PC-9 (cell line): Measurements from ENCODE around the gene MRLN. TPM values are rescaled to one million over a fixed set of nuclear protein-coding genes. Genes with fewer than 3 reads are reported as not detected.
"Not testable (repeated sequence)": the region's sequence is repeated elsewhere in the genome, so short reads cannot be mapped to it uniquely, and the experiment has no call there.

Source experiments
- BruUV-seq: library from RNA; stranded (reverse); fragments of 400-500 nt; replicated peaks from 2 replicates; lab custom pipeline; 2021; lab: Mats Ljungman, UMichigan
- CTCF ChIA-PET: fragments of 300-600 bp; sonication (Branson Sonifier 250); formaldehyde crosslinking; loops from one replicate; lab custom pipeline; 2022; ENCODE audit warnings: antibody characterized with exemption; lab: Charles Lee
- POLR2A ChIA-PET: fragments of 300-600 bp; sonication (Branson Sonifier 250); formaldehyde crosslinking; loops from one replicate; lab custom pipeline; 2022; ENCODE audit warnings: antibody characterized with exemption; ENCODE audit not compliant: unreplicated experiment; lab: Charles Lee
- DNase-seq, 2 experiments: peaks; one replicate each; pipeline versions ENCODE4 v3.0.0 to v3.0.0-alpha.2; 2015 to 2022; ENCODE audit warnings: mixed read lengths in 1 of 2
- H2AFZ ChIP-seq: fragments of 200-600 bp; sonication (generic); 2 replicates; pipeline ENCODE4 v1.8.1; 2017; ENCODE audit warnings: antibody characterized with exemption
- H3F3A ChIP-seq: fragments of 200-600 bp; sonication (generic); 2 replicates; pipeline ENCODE4 v1.8.1; 2017; ENCODE audit warnings: antibody characterized with exemption, mild to moderate bottlenecking, low read depth; ENCODE audit not compliant: insufficient read depth
- H3K27ac ChIP-seq: fragments of 200-600 bp; sonication (generic); 2 replicates; pipeline ENCODE4 v1.6.1; 2016; ENCODE audit warnings: mixed run types
- H3K27me3 ChIP-seq: fragments of 200-600 bp; sonication (generic); 2 replicates; pipeline ENCODE4 v1.6.1; 2016; ENCODE audit warnings: low read depth, mixed run types; ENCODE audit not compliant: insufficient read depth
- H3K36me3 ChIP-seq: fragments of 200-600 bp; sonication (generic); 2 replicates; pipeline ENCODE4 v1.6.1; 2016; ENCODE audit warnings: low read depth, mixed run types
- H3K4me1 ChIP-seq: fragments of 200-600 bp; sonication (generic); replicated peaks from 2 replicates; pipeline ENCODE4 v1.6.1; 2016; ENCODE audit warnings: mixed run types; ENCODE audit not compliant: insufficient read depth
- H3K4me2 ChIP-seq: fragments of 200-600 bp; sonication (generic); 2 replicates; pipeline ENCODE4 v1.6.1; 2017; ENCODE audit warnings: mixed run types
- H3K4me3 ChIP-seq: fragments of 200-600 bp; sonication (generic); 2 replicates; pipeline ENCODE4 v1.6.1; 2016; ENCODE audit warnings: mixed run types
- H3K79me2 ChIP-seq: fragments of 200-600 bp; sonication (generic); 2 replicates; pipeline ENCODE4 v1.6.1; 2017; ENCODE audit warnings: low read depth, mixed run types
- H3K9me2 ChIP-seq: fragments of 200-600 bp; sonication (generic); 2 replicates; pipeline ENCODE4 v1.8.1; 2017; ENCODE audit warnings: mild to moderate bottlenecking; ENCODE audit not compliant: insufficient read depth
- H3K9me3 ChIP-seq: fragments of 200-600 bp; sonication (generic); 2 replicates; pipeline ENCODE4 v1.8.1; 2016; ENCODE audit warnings: low read depth; ENCODE audit not compliant: insufficient read depth
- H4K20me1 ChIP-seq: fragments of 200-600 bp; sonication (generic); 2 replicates; pipeline ENCODE4 v1.8.1; 2017; ENCODE audit not compliant: insufficient read depth
- CTCF ChIP-seq: fragments of 200-600 bp; sonication (generic); conservative IDR thresholded peaks from 2 replicates; pipeline ENCODE4 v1.6.1; 2017; ENCODE audit warnings: mixed run types, antibody characterized with exemption, mild to moderate bottlenecking, moderate library complexity
- EZH2 ChIP-seq: fragments of 200-600 bp; sonication (generic); IDR thresholded peaks from 2 replicates; pipeline ENCODE4 v1.8.0; 2017; ENCODE audit warnings: antibody characterized with exemption, low read depth
- intact Hi-C: fragments of 100-400 bp; cut with micrococcal nuclease; formaldehyde crosslinking; loops from one replicate; pipeline ENCODE4 v1.10.0; 2022; ENCODE audit not compliant: unreplicated experiment
- total RNA-seq: library from RNA; stranded (reverse); gene quantifications from 2 replicates; pipeline ENCODE4 v1.2.3, GENCODE V29; 2021

Gene MRLN
- total RNA-seq, 1 experiment from 2014 or later: not detected

GRCh38 chr10:59748834-59749233, 4.4 kb downstream of the MRLN start:
- Histone ChIP-seq H3K79me2 (no peaks in the 10 kb centered on the region), H3K4me2 (no peak overlapping the region), H2AFZ (no peak overlapping the region), H3K9me3 (no peaks in the 10 kb centered on the region), H3F3A (no peaks in the 10 kb centered on the region), H3K27ac (no peak overlapping the region), H3K9me2 (no peaks in the 10 kb centered on the region), H3K4me3 (no peak overlapping the region), H3K27me3 (no peaks in the 10 kb centered on the region), H4K20me1 (no peaks in the 10 kb centered on the region), H3K4me1 (no peaks in the 10 kb centered on the region), H3K36me3 (no peaks in the 10 kb centered on the region)
- BruUV-seq: no TSS peak
- TF ChIP-seq CTCF (no peak), EZH2 (no peak)
- no peak for DNase-seq
- intact Hi-C loops: no loop called here
- CTCF ChIA-PET: no interaction called here
- POLR2A ChIA-PET: no interaction called here

- Histone ChIP-seq H3K9me3 (no peaks in the 10 kb centered on the region), H3F3A (no peaks in the 10 kb centered on the region), H3K36me3 (no peaks in the 10 kb centered on the region), H3K4me1 (no peaks in the 10 kb centered on the region), H3K4me2 (no peak overlapping the region), H2AFZ (no peak overlapping the region), H3K9me2 (no peaks in the 10 kb centered on the region), H3K27me3 (no peaks in the 10 kb centered on the region), H4K20me1 (no peaks in the 10 kb centered on the region), H3K4me3 (no peak overlapping the region), H3K27ac (no peak overlapping the region), H3K79me2 (no peaks in the 10 kb centered on the region)
- POLR2A ChIA-PET: no interaction called here
- no TSS peak for BruUV-seq
- TF ChIP-seq CTCF (no peak), EZH2 (no peak)
- no peak for DNase-seq
- CTCF ChIA-PET: no interaction called here
- intact Hi-C loops: no loop called here
Measured at GRCh38 chr10:59745163-59745650, 8.0 kb downstream of the MRLN start.

GRCh38 chr10:59744762-59745161, 8.5 kb downstream of the MRLN start:
- H3K4me3 ChIP-seq, intact Hi-C loops: not testable (repeated sequence)

GRCh38 chr10:59744156-59744555, 9.1 kb downstream of the MRLN start:
- intact Hi-C loops, H3K27ac ChIP-seq, H2AFZ ChIP-seq, H3K4me3 ChIP-seq, H3K27me3 ChIP-seq, H3F3A ChIP-seq, H3K4me1 ChIP-seq, H3K36me3 ChIP-seq, H3K79me2 ChIP-seq, H3K9me2 ChIP-seq, H3K9me3 ChIP-seq, H4K20me1 ChIP-seq, H3K4me2 ChIP-seq, DNase-seq, CTCF ChIA-PET, BruUV-seq: not testable (repeated sequence)
- POLR2A ChIA-PET: interaction anchor here (0.7 kb wide), 1 partner anchor 12 kb away, joined by 3 read pairs; no protein-coding TSS in a partner anchor

More at GRCh38 chr10:59744762-59745161, 8.5 kb downstream of the MRLN start:
- H3K4me1 ChIP-seq, H4K20me1 ChIP-seq, CTCF ChIA-PET, DNase-seq, H3F3A ChIP-seq, H3K36me3 ChIP-seq, BruUV-seq, H3K79me2 ChIP-seq, H3K27me3 ChIP-seq, H3K4me2 ChIP-seq, POLR2A ChIA-PET, H3K9me3 ChIP-seq, H2AFZ ChIP-seq, H3K27ac ChIP-seq, H3K9me2 ChIP-seq: not testable (repeated sequence)
